PFSK-1 (cell line): ENCODE results near the gene AFAP1L2.

Experiments
- POLR2AphosphoS5 ChIP-seq: IDR thresholded peaks from 2 replicates; pipeline ENCODE4 v1.6.1; 2012; ENCODE audit warnings: low read depth, mild to moderate bottlenecking, control low read depth, low read length, moderate library complexity
- TAF1 ChIP-seq: IDR thresholded peaks from 2 replicates; pipeline ENCODE4 v1.6.1; 2012; ENCODE audit warnings: low read length, control low read depth, borderline replicate concordance; ENCODE audit not compliant: insufficient read depth
- TF ChIP-seq, protein P1 (sequence below), 2 experiments: IDR thresholded peaks; 2 replicates each; pipeline versions ENCODE4 v1.6.1 to v1.8.0; 2011 to 2012; ENCODE audit warnings: low read depth in 2 of 2, low read length in 2 of 2, control low read depth in 1 of 2, inconsistent platforms in 1 of 2, mild to moderate bottlenecking in 1 of 2, moderate library complexity in 1 of 2; ENCODE audit not compliant: insufficient read depth in 1 of 2

DNA sequence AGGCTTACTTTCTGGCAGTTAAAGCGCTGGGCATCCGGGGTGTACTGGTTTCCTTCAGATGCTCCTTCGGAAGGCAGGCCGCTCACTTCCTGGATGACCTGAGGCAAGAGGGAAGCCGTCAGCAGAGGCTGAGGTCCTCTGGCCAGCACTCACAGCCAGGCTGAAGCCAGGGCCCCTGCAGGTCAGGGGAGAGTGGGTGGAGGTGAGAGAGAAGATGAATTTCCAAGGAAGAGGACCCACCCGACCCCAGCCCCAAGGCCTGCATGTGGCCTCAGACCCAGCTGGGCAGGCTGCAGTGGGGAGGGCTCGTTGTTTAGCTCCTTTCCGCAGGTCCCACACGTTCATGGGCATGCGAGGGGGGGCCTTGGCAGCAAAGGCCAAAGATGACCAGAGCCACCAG lies 94.0 kb downstream of the AFAP1L2 start:
- TF ChIP-seq POLR2AphosphoS5: no peak
- TF ChIP-seq, protein P1, sequence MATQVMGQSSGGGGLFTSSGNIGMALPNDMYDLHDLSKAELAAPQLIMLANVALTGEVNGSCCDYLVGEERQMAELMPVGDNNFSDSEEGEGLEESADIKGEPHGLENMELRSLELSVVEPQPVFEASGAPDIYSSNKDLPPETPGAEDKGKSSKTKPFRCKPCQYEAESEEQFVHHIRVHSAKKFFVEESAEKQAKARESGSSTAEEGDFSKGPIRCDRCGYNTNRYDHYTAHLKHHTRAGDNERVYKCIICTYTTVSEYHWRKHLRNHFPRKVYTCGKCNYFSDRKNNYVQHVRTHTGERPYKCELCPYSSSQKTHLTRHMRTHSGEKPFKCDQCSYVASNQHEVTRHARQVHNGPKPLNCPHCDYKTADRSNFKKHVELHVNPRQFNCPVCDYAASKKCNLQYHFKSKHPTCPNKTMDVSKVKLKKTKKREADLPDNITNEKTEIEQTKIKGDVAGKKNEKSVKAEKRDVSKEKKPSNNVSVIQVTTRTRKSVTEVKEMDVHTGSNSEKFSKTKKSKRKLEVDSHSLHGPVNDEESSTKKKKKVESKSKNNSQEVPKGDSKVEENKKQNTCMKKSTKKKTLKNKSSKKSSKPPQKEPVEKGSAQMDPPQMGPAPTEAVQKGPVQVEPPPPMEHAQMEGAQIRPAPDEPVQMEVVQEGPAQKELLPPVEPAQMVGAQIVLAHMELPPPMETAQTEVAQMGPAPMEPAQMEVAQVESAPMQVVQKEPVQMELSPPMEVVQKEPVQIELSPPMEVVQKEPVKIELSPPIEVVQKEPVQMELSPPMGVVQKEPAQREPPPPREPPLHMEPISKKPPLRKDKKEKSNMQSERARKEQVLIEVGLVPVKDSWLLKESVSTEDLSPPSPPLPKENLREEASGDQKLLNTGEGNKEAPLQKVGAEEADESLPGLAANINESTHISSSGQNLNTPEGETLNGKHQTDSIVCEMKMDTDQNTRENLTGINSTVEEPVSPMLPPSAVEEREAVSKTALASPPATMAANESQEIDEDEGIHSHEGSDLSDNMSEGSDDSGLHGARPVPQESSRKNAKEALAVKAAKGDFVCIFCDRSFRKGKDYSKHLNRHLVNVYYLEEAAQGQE (IDR thresholded peaks at IDR 0.05; ENCODE audit: insufficient read depth in 1 of 2, low read depth in 2 of 2, low read length in 2 of 2): no peak
- no peak for TF ChIP-seq TAF1
